H9 (cell line): ENCODE results near the gene PES1. TPM values are rescaled to one million over a fixed set of nuclear protein-coding genes. Genes with fewer than 3 reads are reported as not detected.

Experiments used
- DNase-seq: peaks from one replicate; pipeline ENCODE4 v3.0.0-alpha.2; 2017
- H2AFZ ChIP-seq: one replicate; pipeline ENCODE4 v1.6.1; 2013; ENCODE audit warnings: mild to moderate bottlenecking, low read length, control low read depth, moderate library complexity
- H2AK5ac ChIP-seq: 2 replicates; pipeline ENCODE4 v1.6.1; 2013; ENCODE audit warnings: low read length, control low read depth, mixed read lengths; ENCODE audit not compliant: insufficient read length
- H2BK120ac ChIP-seq: one replicate; pipeline ENCODE4 v1.6.1; 2013; ENCODE audit warnings: low read depth, mild to moderate bottlenecking, low read length, control low read depth, inconsistent platforms; ENCODE audit not compliant: poor library complexity, severe bottlenecking
- H2BK12ac ChIP-seq: 2 replicates; pipeline ENCODE4 v1.6.1; 2013; ENCODE audit warnings: low read length, control low read depth, mixed read lengths, low read depth; ENCODE audit not compliant: insufficient read length
- H2BK15ac ChIP-seq: 2 replicates; pipeline ENCODE4 v1.6.1; 2013; ENCODE audit warnings: low read depth, low read length, control low read depth
- H2BK20ac ChIP-seq: one replicate; pipeline ENCODE4 v1.6.1; 2013; ENCODE audit warnings: low read depth, mild to moderate bottlenecking, low read length, control low read depth, inconsistent platforms; ENCODE audit not compliant: poor library complexity, severe bottlenecking
- H2BK5ac ChIP-seq: 2 replicates; pipeline ENCODE4 v1.6.1; 2013; ENCODE audit warnings: low read length, control low read depth, mixed read lengths; ENCODE audit not compliant: insufficient read length
- H3K14ac ChIP-seq: 2 replicates; pipeline ENCODE4 v1.6.1; 2013; ENCODE audit warnings: low read length, control low read depth; ENCODE audit not compliant: insufficient read depth
- H3K18ac ChIP-seq: 2 replicates; pipeline ENCODE4 v1.6.1; 2013; ENCODE audit warnings: low read depth, mild to moderate bottlenecking, mixed read lengths, low read length, control low read depth; ENCODE audit not compliant: insufficient read length
- H3K23ac ChIP-seq: 2 replicates; pipeline ENCODE4 v1.6.1; 2013; ENCODE audit warnings: low read length, control low read depth, mixed read lengths, low read depth; ENCODE audit not compliant: insufficient read length
- H3K23me2 ChIP-seq: 2 replicates; pipeline ENCODE4 v1.6.1; 2013; ENCODE audit warnings: low read depth, mild to moderate bottlenecking, mixed read lengths, low read length, control low read depth; ENCODE audit not compliant: insufficient read length, poor library complexity, severe bottlenecking
- H3K27ac ChIP-seq: 2 replicates; pipeline ENCODE4 v1.5.1; 2013; ENCODE audit warnings: low read length, control low read depth, mixed read lengths, low read depth; ENCODE audit not compliant: insufficient read length
- H3K27me3 ChIP-seq: 2 replicates; pipeline ENCODE4 v1.6.1; 2013; ENCODE audit warnings: low read length, control low read depth, inconsistent platforms; ENCODE audit not compliant: insufficient read depth
- H3K4ac ChIP-seq: 2 replicates; pipeline ENCODE4 v1.6.1; 2013; ENCODE audit warnings: low read depth, mild to moderate bottlenecking, control low read depth, inconsistent platforms, low read length, moderate library complexity
- H3K4me1 ChIP-seq: 2 replicates; pipeline ENCODE4 v1.6.1; 2013; ENCODE audit warnings: low read length, control low read depth, inconsistent platforms; ENCODE audit not compliant: insufficient read depth
- H3K4me2 ChIP-seq: 2 replicates; pipeline ENCODE4 v1.6.1; 2013; ENCODE audit warnings: low read length, control low read depth, mixed read lengths; ENCODE audit not compliant: insufficient read length, insufficient read depth
- H3K56ac ChIP-seq: 2 replicates; pipeline ENCODE4 v1.6.1; 2013; ENCODE audit warnings: low read depth, mild to moderate bottlenecking, mixed read lengths, low read length, control low read depth; ENCODE audit not compliant: insufficient read length
- H3K79me1 ChIP-seq: 2 replicates; pipeline ENCODE4 v1.6.1; 2013; ENCODE audit warnings: low read depth, mild to moderate bottlenecking, moderate library complexity, low read length, control low read depth, inconsistent platforms; ENCODE audit not compliant: insufficient read depth, poor library complexity, severe bottlenecking
- H3K79me2 ChIP-seq: 2 replicates; pipeline ENCODE4 v1.6.1; 2013; ENCODE audit warnings: low read length, control low read depth, inconsistent platforms; ENCODE audit not compliant: insufficient read depth
- H3K9ac ChIP-seq: 2 replicates; pipeline ENCODE4 v1.6.1; 2013; ENCODE audit warnings: low read length, control low read depth, mixed read lengths; ENCODE audit not compliant: insufficient read length; ENCODE audit errors: extremely low read depth
- H3K9me3 ChIP-seq: one replicate; pipeline ENCODE4 v1.6.1; 2013; ENCODE audit warnings: low read depth, low read length, inconsistent platforms; ENCODE audit not compliant: control insufficient read depth
- H3T11ph ChIP-seq: one replicate; pipeline ENCODE4 v1.6.1; 2013; ENCODE audit warnings: mild to moderate bottlenecking, low read length, control low read depth, inconsistent platforms
- H4K20me1 ChIP-seq: one replicate; pipeline ENCODE4 v1.6.1; 2013; ENCODE audit not compliant: control insufficient read depth, insufficient read length, insufficient read depth
- H4K5ac ChIP-seq: 2 replicates; pipeline ENCODE4 v1.6.1; 2013; ENCODE audit warnings: low read depth, mild to moderate bottlenecking, mixed read lengths, low read length, control low read depth; ENCODE audit not compliant: insufficient read length
- H4K8ac ChIP-seq: replicated peaks from 2 replicates; pipeline ENCODE4 v1.6.1; 2013; ENCODE audit warnings: low read length, control low read depth, mixed read lengths, low read depth; ENCODE audit not compliant: insufficient read length
- H4K91ac ChIP-seq: 2 replicates; pipeline ENCODE4 v1.6.1; 2013; ENCODE audit warnings: low read depth, mild to moderate bottlenecking, moderate library complexity, mixed read lengths, low read length, control low read depth; ENCODE audit not compliant: insufficient read length
- H3K27ac Mint-ChIP-seq, 3 experiments: 2 replicates in 2 of 3; 3 replicates in 1 of 3; pipeline ENCODE4 v1.8.0; 2020 to 2021; ENCODE audit warnings: mixed read lengths in 3 of 3, mild to moderate bottlenecking in 1 of 3, moderate library complexity in 1 of 3
- H3K27me3 Mint-ChIP-seq: 2 replicates; pipeline ENCODE4 v1.8.0; 2021; ENCODE audit warnings: low read depth, mild to moderate bottlenecking, moderate library complexity, mixed read lengths
- H3K36me3 Mint-ChIP-seq, 3 experiments: 2 replicates in 2 of 3; 3 replicates in 1 of 3; pipeline ENCODE4 v1.8.0; 2020 to 2021; ENCODE audit warnings: low read depth in 3 of 3, mixed read lengths in 3 of 3; ENCODE audit not compliant: insufficient read depth in 1 of 3
- H3K4me1 Mint-ChIP-seq, 2 experiments: 2 replicates each; pipeline ENCODE4 v1.8.0; 2020; ENCODE audit warnings: mixed read lengths in 2 of 2
- H3K4me3 Mint-ChIP-seq, 2 experiments: 2 replicates in 1 of 2; 3 replicates in 1 of 2; pipeline ENCODE4 v1.8.0; 2020 to 2021; ENCODE audit warnings: mild to moderate bottlenecking in 2 of 2, mixed read lengths in 2 of 2, moderate library complexity in 1 of 2
- H3K9me3 Mint-ChIP-seq, 2 experiments: 2 replicates in 1 of 2; 3 replicates in 1 of 2; pipeline ENCODE4 v1.8.0; 2020; ENCODE audit warnings: mild to moderate bottlenecking in 2 of 2, mixed read lengths in 2 of 2, moderate library complexity in 1 of 2
- WGBS: extraction: QIAGEN DNeasy Blood & Tissue Kit; methylation state at CpG from one replicate; pipeline ENCODE4 v1.1.7; 2013; ENCODE audit warnings: missing lambda C conversion rate, low lambda C conversion rate, mixed read lengths; ENCODE audit not compliant: insufficient read length; ENCODE audit errors: extremely low coverage; 5-methylcytosine and 5-hydroxymethylcytosine counted together
- total RNA-seq: library from RNA; stranded (reverse); gene quantifications from 2 replicates; pipeline ENCODE4 v1.2.1, GENCODE V29; 2021
- TF ChIP-seq, protein P1 (sequence below): fragments of 200-600 bp; sonication (generic); conservative IDR thresholded peaks from 3 replicates; pipeline ENCODE4 v1.8.0; 2021; ENCODE audit warnings: antibody characterized with exemption, mild to moderate bottlenecking

PES1 gene
- total RNA-seq, 1 experiment from 2014 or later: 133 TPM

DNA sequence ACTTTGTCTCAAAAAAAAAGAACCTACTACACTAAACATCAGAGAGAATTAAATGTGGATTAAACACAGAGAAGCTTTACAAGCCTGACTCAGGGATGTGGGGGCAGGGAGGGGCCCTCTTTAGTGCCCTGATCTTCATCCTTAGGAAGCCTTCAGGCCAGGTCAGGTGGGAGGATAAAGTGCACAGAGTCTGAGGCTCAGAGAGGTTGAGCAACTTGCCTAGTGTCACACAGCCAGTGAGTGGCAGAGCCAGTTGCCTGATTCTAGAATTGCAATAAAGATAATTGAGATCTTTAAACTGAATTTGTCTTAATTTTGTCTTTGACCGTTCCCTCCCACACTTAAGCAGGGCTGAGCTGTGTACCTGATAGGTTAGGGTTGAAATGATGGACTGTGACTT lies 52.3 kb downstream of the PES1 start:
- no peak overlapping the region for H3K14ac ChIP-seq
- DNase-seq: no peak
- H3K4me2 ChIP-seq: no peak overlapping the region
- H3K27me3 ChIP-seq: no peaks in the 10 kb centered on the region; the same call in 1 of the 2 replicates
- no peak overlapping the region for H2BK120ac ChIP-seq
- no peak overlapping the region for H3K4ac ChIP-seq
- no peak overlapping the region for H4K91ac ChIP-seq
- H2AK5ac ChIP-seq: no peak overlapping the region
- H4K20me1 ChIP-seq: no peaks in the 10 kb centered on the region
- H3K9ac ChIP-seq: no peak overlapping the region
- H2BK12ac ChIP-seq: no peak overlapping the region
- H3K79me2 ChIP-seq: no peaks in the 10 kb centered on the region
- H3K4me1 ChIP-seq: no peaks in the 10 kb centered on the region; the same call in 1 of the 2 replicates
- Mint-ChIP-seq H3K9me3 (no peaks in the 10 kb centered on the region), H3K4me3 (no peak overlapping the region), H3K27me3 (peaks cover 24% of the 10 kb centered on the region), H3K27ac (no peak overlapping the region), H3K36me3 (peaks cover 0 to 2% (median 0%) of the 10 kb centered on the region in 3 experiments; a peak in 2 of 7 replicates), H3K4me1 (peaks cover 15 to 22% of the 10 kb centered on the region in 2 experiments)
- no peaks in the 10 kb centered on the region for H3K23me2 ChIP-seq
- H3K18ac ChIP-seq: no peak overlapping the region
- H3K23ac ChIP-seq: no peak overlapping the region
- no peak overlapping the region for H2BK20ac ChIP-seq
- H4K8ac ChIP-seq: no peak overlapping the region
- H2AFZ ChIP-seq: no peak overlapping the region
- no peaks in the 10 kb centered on the region for H3K79me1 ChIP-seq
- H4K5ac ChIP-seq: no peak overlapping the region
- no peak overlapping the region for H2BK15ac ChIP-seq
- no peak overlapping the region for H2BK5ac ChIP-seq
- TF ChIP-seq, protein P1, sequence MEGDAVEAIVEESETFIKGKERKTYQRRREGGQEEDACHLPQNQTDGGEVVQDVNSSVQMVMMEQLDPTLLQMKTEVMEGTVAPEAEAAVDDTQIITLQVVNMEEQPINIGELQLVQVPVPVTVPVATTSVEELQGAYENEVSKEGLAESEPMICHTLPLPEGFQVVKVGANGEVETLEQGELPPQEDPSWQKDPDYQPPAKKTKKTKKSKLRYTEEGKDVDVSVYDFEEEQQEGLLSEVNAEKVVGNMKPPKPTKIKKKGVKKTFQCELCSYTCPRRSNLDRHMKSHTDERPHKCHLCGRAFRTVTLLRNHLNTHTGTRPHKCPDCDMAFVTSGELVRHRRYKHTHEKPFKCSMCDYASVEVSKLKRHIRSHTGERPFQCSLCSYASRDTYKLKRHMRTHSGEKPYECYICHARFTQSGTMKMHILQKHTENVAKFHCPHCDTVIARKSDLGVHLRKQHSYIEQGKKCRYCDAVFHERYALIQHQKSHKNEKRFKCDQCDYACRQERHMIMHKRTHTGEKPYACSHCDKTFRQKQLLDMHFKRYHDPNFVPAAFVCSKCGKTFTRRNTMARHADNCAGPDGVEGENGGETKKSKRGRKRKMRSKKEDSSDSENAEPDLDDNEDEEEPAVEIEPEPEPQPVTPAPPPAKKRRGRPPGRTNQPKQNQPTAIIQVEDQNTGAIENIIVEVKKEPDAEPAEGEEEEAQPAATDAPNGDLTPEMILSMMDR: no peak
- H3K27ac ChIP-seq: no peak overlapping the region
- WGBS: no CpG with 5 or more reads among the region's 1 CpG
- H3T11ph ChIP-seq: no peak overlapping the region
- no peaks in the 10 kb centered on the region for H3K9me3 ChIP-seq
- H3K56ac ChIP-seq: no peak overlapping the region
